Measurements from ENCODE around the gene OTUD5.

The OTUD5 gene

GRCh38 chrX:48914593-48915493 lies 42.6 kb downstream of the OTUD5 start:
- no peak for TF ChIP-seq CTCF (IDR thresholded peaks at IDR 0.05; ENCODE audit: low read depth, low read length)
- H3K4me1 ChIP-seq, result no peaks in the 10 kb centered on the region
- DNase-seq, result no peak
- no peaks in the 10 kb centered on the region for H3K36me3 ChIP-seq
- no peaks in the 10 kb centered on the region for H3K27me3 ChIP-seq
- H3K9me3 ChIP-seq, result no peaks in the 10 kb centered on the region
- no peak overlapping the region for H3K4me3 ChIP-seq (ENCODE audit: low read depth, low read length)

- Histone ChIP-seq H3K27me3 (no peaks in the 10 kb centered on the region), H3K4me3 (ENCODE audit: low read depth, low read length) (no peak overlapping the region), H3K4me1 (no peaks in the 10 kb centered on the region), H3K9me3 (no peaks in the 10 kb centered on the region), H3K36me3 (no peaks in the 10 kb centered on the region)
- DNase-seq, result no peak
- TF ChIP-seq CTCF (IDR thresholded peaks at IDR 0.05; ENCODE audit: low read depth, low read length), result no peak
Observed at GRCh38 chrX:48913605-48914366, 43.6 kb downstream of the OTUD5 start.

- Histone ChIP-seq H3K4me3 (ENCODE audit: low read depth, low read length) (peak within 1 kb of the TSS; percentile 73), H3K4me1 (no peaks in the 10 kb centered on the region), H3K27me3 (no peaks in the 10 kb centered on the region), H3K36me3 (no peaks in the 10 kb centered on the region), H3K9me3 (no peaks in the 10 kb centered on the region)
- peak; percentile 72 for DNase-seq
- TF ChIP-seq CTCF (IDR thresholded peaks at IDR 0.05; ENCODE audit: low read depth, low read length), result no peak
Observed at GRCh38 chrX:48911412-48912182, 45.8 kb downstream of the OTUD5 start, which contains the start of gene SLC35A2. Gene SLC35A2 (minus strand): TSS chrX:48911646. CDS start chrX:48911636, 10 bp downstream.

GRCh38 chrX:48910926-48911411 lies 46.4 kb downstream of the OTUD5 start:
- DNase-seq, result no peak
- H3K9me3 ChIP-seq, result no peaks in the 10 kb centered on the region

More at GRCh38 chrX:48910926-48911411, 46.4 kb downstream of the OTUD5 start:
- H3K27me3 ChIP-seq, result no peaks in the 10 kb centered on the region
- no peaks in the 10 kb centered on the region for H3K36me3 ChIP-seq
- peak overlapping the region; percentile 73 for H3K4me3 ChIP-seq (ENCODE audit: low read depth, low read length)
- no peaks in the 10 kb centered on the region for H3K4me1 ChIP-seq
- TF ChIP-seq CTCF (IDR thresholded peaks at IDR 0.05; ENCODE audit: low read depth, low read length), result no peak
